HCT116 (cell line): ENCODE results near the gene PRR16. TPM values are rescaled to one million over a fixed set of nuclear protein-coding genes. Genes with fewer than 3 reads are reported as not detected.

Experiments used
- ATAC-seq: fragments of 200-7000 bp; cut with Tn5 transposase; 2 replicates; pipeline ENCODE4 v1.9.1; 2020; ENCODE audit warnings: mild to moderate bottlenecking, moderate library complexity
- BruUV-seq: library from RNA; stranded (reverse); fragments of 400-500 nt; replicated peaks from 2 replicates; lab custom pipeline; 2021; lab: Mats Ljungman, UMichigan
- CTCF ChIA-PET: fragments of 300-600 bp; sonication (Branson Sonifier 250); formaldehyde crosslinking; loops from one replicate; lab custom pipeline; 2021; ENCODE audit warnings: antibody characterized with exemption; lab: Charles Lee
- POLR2A ChIA-PET: fragments of 300-600, 350-600 bp; sonication (Branson Sonifier 250); formaldehyde crosslinking; loops from one replicate; lab custom pipeline; 2021; ENCODE audit warnings: antibody characterized with exemption; lab: Charles Lee
- RAD21 ChIA-PET, 2 experiments: fragments of 300-600 bp; sonication (Branson Sonifier 250); formaldehyde crosslinking; loops; one replicate each; lab custom pipeline; 2023; ENCODE audit warnings: low total read pairs in 2 of 2; ENCODE audit not compliant: uncharacterized antibody in 2 of 2, unreplicated experiment in 2 of 2, low non-redundant PET in 1 of 2; lab: Charles Lee
- DNase-seq: peaks from one replicate; pipeline ENCODE4 v3.0.0-alpha.2; 2010; ENCODE audit warnings: low read depth, low spot score
- H2AFZ ChIP-seq: fragments of 200-600 bp; shearing (Covaris generic), sonication (generic); 2 replicates; pipeline ENCODE4 v1.6.1; 2017; ENCODE audit warnings: low read depth, mixed run types, mixed read lengths, antibody characterized with exemption, low read length; ENCODE audit not compliant: poor library complexity, severe bottlenecking
- H3K27ac ChIP-seq: 2 replicates; pipeline ENCODE4 v1.5.1; 2012; ENCODE audit warnings: low read depth, low read length
- H3K27me3 ChIP-seq: fragments of 200-600 bp; sonication (generic); 2 replicates; pipeline ENCODE4 v1.6.1; 2016; ENCODE audit warnings: mixed run types, low read length, mixed read lengths; ENCODE audit not compliant: insufficient read depth
- H3K36me3 ChIP-seq, 2 experiments: fragments of 200-500 bp in 1 of 2; fragments of 200-600 bp in 1 of 2; sonication (Bioruptor generic) in 1 of 2; sonication (generic) in 1 of 2; 2 replicates each; pipeline versions ENCODE4 v1.5.1 to v1.6.1; 2014 to 2016; ENCODE audit warnings: low read length in 2 of 2, inconsistent platforms in 1 of 2, mixed read lengths in 1 of 2, mixed run types in 1 of 2; ENCODE audit not compliant: insufficient read depth in 2 of 2, control insufficient read depth in 1 of 2
- H3K4me1 ChIP-seq, 2 experiments: fragments of 200-600 bp in 1 of 2; sonication (generic) in 1 of 2; 2 replicates each; pipeline versions ENCODE4 v1.5.1 to v1.6.1; 2012 to 2017; ENCODE audit warnings: low read length in 2 of 2, inconsistent platforms in 1 of 2, mild to moderate bottlenecking in 1 of 2, mixed read lengths in 1 of 2, mixed run types in 1 of 2, moderate library complexity in 1 of 2; ENCODE audit not compliant: insufficient read depth in 2 of 2, control insufficient read depth in 1 of 2
- H3K4me2 ChIP-seq: fragments of 200-600 bp; sonication (generic); 2 replicates; pipeline ENCODE4 v1.6.1; 2017; ENCODE audit warnings: mixed run types, low read length, mixed read lengths
- H3K4me3 ChIP-seq, 2 experiments: fragments of 200-600 bp in 1 of 2; sonication (generic) in 1 of 2; replicated peaks in 1 of 2; 2 replicates each; pipeline ENCODE4 v1.5.1; 2011 to 2016; ENCODE audit warnings: low read length in 2 of 2, control low read depth in 1 of 2, low read depth in 1 of 2, mild to moderate bottlenecking in 1 of 2, mixed read lengths in 1 of 2, mixed run types in 1 of 2
- H3K79me2 ChIP-seq: fragments of 200-600 bp; sonication (generic); 2 replicates; pipeline ENCODE4 v1.6.1; 2017; ENCODE audit warnings: mild to moderate bottlenecking, mixed run types, low read length, moderate library complexity, mixed read lengths; ENCODE audit not compliant: insufficient read depth
- H3K9ac ChIP-seq: fragments of 200-600 bp; sonication (generic); 2 replicates; pipeline ENCODE4 v1.6.1; 2016; ENCODE audit warnings: low read length, mixed read lengths
- H3K9me2 ChIP-seq: fragments of 200-600 bp; sonication (generic), shearing (Covaris generic); 2 replicates; pipeline ENCODE4 v1.6.1; 2017; ENCODE audit warnings: mixed run types, mild to moderate bottlenecking, moderate library complexity; ENCODE audit not compliant: insufficient read depth
- H3K9me3 ChIP-seq, 2 experiments: fragments of 200-500 bp in 1 of 2; fragments of 200-600 bp in 1 of 2; sonication (Bioruptor generic) in 1 of 2; sonication (generic) in 1 of 2; 2 replicates each; pipeline ENCODE4 v1.6.1; 2014 to 2017; ENCODE audit warnings: low read length in 2 of 2, mixed read lengths in 2 of 2, inconsistent platforms in 1 of 2, low read depth in 1 of 2, mild to moderate bottlenecking in 1 of 2, mixed run types in 1 of 2, moderate library complexity in 1 of 2; ENCODE audit not compliant: control insufficient read depth in 1 of 2, insufficient read depth in 1 of 2
- H4K20me1 ChIP-seq: fragments of 200-600 bp; sonication (generic), shearing (Covaris generic); 2 replicates; pipeline ENCODE4 v1.6.1; 2017; ENCODE audit warnings: mixed run types, mild to moderate bottlenecking, moderate library complexity; ENCODE audit not compliant: insufficient read depth
- ELF1 ChIP-seq: IDR thresholded peaks from 2 replicates; pipeline ENCODE4 v1.6.1; 2012; ENCODE audit warnings: low read depth, borderline replicate concordance
- JUND ChIP-seq: IDR thresholded peaks from 2 replicates; pipeline ENCODE4 v1.6.1; 2012
- POLR2A ChIP-seq: IDR thresholded peaks from 2 replicates; pipeline ENCODE4 v1.7.0; 2011; ENCODE audit warnings: borderline replicate concordance; ENCODE audit not compliant: insufficient read depth, insufficient read length; ENCODE audit errors: extremely low read depth
- RAD21 ChIP-seq: IDR thresholded peaks from 2 replicates; pipeline ENCODE4 v1.6.1; 2012; ENCODE audit warnings: low read depth, mild to moderate bottlenecking
- REST ChIP-seq: IDR thresholded peaks from 2 replicates; pipeline ENCODE4 v1.6.1; 2012; ENCODE audit warnings: low read depth
- SP1 ChIP-seq: IDR thresholded peaks from 2 replicates; pipeline ENCODE4 v1.6.1; 2012; ENCODE audit warnings: low read depth
- TCF7L2 ChIP-seq: IDR thresholded peaks from 2 replicates; pipeline ENCODE4 v1.7.0; 2011; ENCODE audit warnings: borderline replicate concordance, inconsistent platforms; ENCODE audit not compliant: insufficient read depth, insufficient read length; ENCODE audit errors: extremely low read depth
- ZBTB33 ChIP-seq: IDR thresholded peaks from 2 replicates; pipeline ENCODE4 v1.6.1; 2011; ENCODE audit warnings: mild to moderate bottlenecking, low read length, moderate library complexity; ENCODE audit not compliant: insufficient replicate concordance; ENCODE audit errors: extremely low read depth
- intact Hi-C: fragments of 100-400 bp; cut with micrococcal nuclease; formaldehyde crosslinking; loops from 2 replicates; pipeline ENCODE4 v1.10.0; 2022
- total RNA-seq: library from RNA; stranded (reverse); gene quantifications from one replicate; pipeline ENCODE4 v1.2.1, GENCODE V29; 2021; ENCODE audit not compliant: unreplicated experiment

PRR16 gene
- total RNA-seq, 1 experiment from 2014 or later = 0.42 TPM

- Histone ChIP-seq H3K9me2 (no peaks in the 10 kb centered on the region), H3K27ac (no peak overlapping the region), H3K9me3 (no peaks in the 10 kb centered on the region), H3K27me3 (no peaks in the 10 kb centered on the region), H3K79me2 (no peaks in the 10 kb centered on the region), H3K36me3 (no peaks in the 10 kb centered on the region), H2AFZ (no peak overlapping the region), H3K9ac (no peak overlapping the region), H3K4me2 (no peak overlapping the region), H3K4me3 (no peak overlapping the region), H3K4me1 (no peaks in the 10 kb centered on the region), H4K20me1 (no peaks in the 10 kb centered on the region)
- DNase-seq (no peak), ATAC-seq (no peak)
- ChIA-PET CTCF (no interaction called here), RAD21 (no interaction called here), POLR2A (no interaction called here)
- intact Hi-C loops = no loop called here
- no peak for TF ChIP-seq SP1
- no peak for TF ChIP-seq JUND
- no peak for TF ChIP-seq REST
- no peak for TF ChIP-seq TCF7L2
- no TSS peak for BruUV-seq
Measured at GRCh38 chr5:120449501-120449900, 14.6 kb upstream of the PRR16 start.

GRCh38 chr5:120450910-120451309 lies 13.2 kb upstream of the PRR16 start:
- intact Hi-C loops = no loop called here
- Histone ChIP-seq H3K4me3 (no peak overlapping the region), H3K9me2 (no peaks in the 10 kb centered on the region), H3K4me1 (no peaks in the 10 kb centered on the region), H4K20me1 (no peaks in the 10 kb centered on the region), H2AFZ (no peak overlapping the region), H3K27ac (no peak overlapping the region), H3K36me3 (no peaks in the 10 kb centered on the region), H3K9ac (no peak overlapping the region), H3K27me3 (no peaks in the 10 kb centered on the region), H3K79me2 (no peaks in the 10 kb centered on the region), H3K4me2 (no peak overlapping the region), H3K9me3 (no peaks in the 10 kb centered on the region)
- TF ChIP-seq TCF7L2 = no peak
- TF ChIP-seq RAD21 = no peak
- TF ChIP-seq POLR2A = no peak
- TF ChIP-seq SP1 = no peak
- TF ChIP-seq ZBTB33 = no peak
- TF ChIP-seq ELF1 = no peak
- no TSS peak for BruUV-seq
- CTCF ChIA-PET = no interaction called here
- DNase-seq (no peak), ATAC-seq (no peak)
- POLR2A ChIA-PET = no interaction called here
- RAD21 ChIA-PET = no interaction called here
